Aorta (tissue), 5 donors: ENCODE measurements around the gene ZNF584. TPM values are rescaled to one million over a fixed set of nuclear protein-coding genes. Genes with fewer than 3 reads are reported as not detected.
"Not testable (repeated sequence)": the region's sequence is repeated elsewhere in the genome, so short reads cannot be mapped to it uniquely, and the experiment has no call there.

Source experiments
- ATAC-seq: fragments of 200-7000 bp; cut with Tn5 transposase; one replicate; pipeline ENCODE4 v1.9.1; 2022; ENCODE audit warnings: moderate library complexity; ENCODE audit not compliant: low FRiP score
- DNase-seq, 2 donors: peaks; one replicate each; pipeline ENCODE4 v3.0.0-alpha.2; 2020
- H3K27ac ChIP-seq, 2 donors: one replicate each; pipeline ENCODE4 v1.5.1; 2013; ENCODE audit warnings: low read length in 2 of 2, mild to moderate bottlenecking in 2 of 2, moderate library complexity in 2 of 2, control low read depth in 1 of 2, inconsistent platforms in 1 of 2, low read depth in 1 of 2
- H3K27me3 ChIP-seq, 2 donors: one replicate each; pipeline ENCODE4 v1.6.1; 2013; ENCODE audit warnings: control low read depth in 1 of 2, low read length in 1 of 2, mild to moderate bottlenecking in 1 of 2, moderate library complexity in 1 of 2; ENCODE audit not compliant: insufficient read depth in 2 of 2, control insufficient read depth in 1 of 2
- H3K36me3 ChIP-seq, 2 donors: one replicate each; pipeline ENCODE4 v1.6.1; 2013; ENCODE audit warnings: control low read depth in 1 of 2, low read length in 1 of 2, mild to moderate bottlenecking in 1 of 2; ENCODE audit not compliant: insufficient read depth in 2 of 2, control insufficient read depth in 1 of 2
- H3K4me1 ChIP-seq, 2 donors: one replicate each; pipeline ENCODE4 v1.6.1; 2013; ENCODE audit warnings: low read length in 2 of 2, control low read depth in 1 of 2, mild to moderate bottlenecking in 1 of 2, moderate library complexity in 1 of 2; ENCODE audit not compliant: insufficient read depth in 2 of 2, control insufficient read depth in 1 of 2
- H3K4me3 ChIP-seq, 2 donors: one replicate each; pipeline ENCODE4 v1.5.1; 2013; ENCODE audit warnings: low read length in 2 of 2, control low read depth in 1 of 2, mild to moderate bottlenecking in 1 of 2
- H3K9me3 ChIP-seq: one replicate; pipeline ENCODE4 v1.6.1; 2013; ENCODE audit warnings: mild to moderate bottlenecking, low read length; ENCODE audit not compliant: control insufficient read depth
- WGBS, 2 donors: extraction: QIAGEN DNeasy Blood & Tissue Kit; methylation state at CpG; one replicate each; pipeline ENCODE4 v1.1.7; 2013; 5-methylcytosine and 5-hydroxymethylcytosine counted together
- intact Hi-C, 2 donors: fragments of 100-400 bp; cut with DNase I; formaldehyde crosslinking; loops; one replicate each; pipeline versions ENCODE4 v1.14.2 to v1.15.0; 2022
- polyA plus RNA-seq, 2 donors: library from polyadenylated mRNA; stranded (reverse); fragments of 200-250 nt; gene quantifications; one replicate each; pipeline ENCODE4 v1.2.3, GENCODE V29; 2013
- total RNA-seq, 2 donors: library from RNA; stranded (reverse); fragmentation: NEBNext Ultra II Directional; extraction: Animal tissue kit (Norgen Biotek cat#: 25700); gene quantifications; one replicate each; pipeline ENCODE4 v1.2.1, GENCODE V29; 2021
- donor health status: healthy with polysubstance abuse.
- donor health status: Bipolar disorder and iron deficiency.
- donor health status: DM: no; HTN: no; CAD: no.
- donor health status: DM: no; HTN: no; CAD: no.
- donor health status: DM: yes; HTN: yes; CAD: no.

ZNF584 gene
- total and polyA plus RNA-seq, 4 donors, result 0.75 to 13.4 (median 11.0) TPM

- no peaks in the 10 kb centered on the region for H3K4me1 ChIP-seq
- WGBS, 2 donors, result 68 to 73% methylated on average over 15 of the region's 15 CpGs
- H3K4me3 ChIP-seq, result no peak overlapping the region
- H3K9me3 ChIP-seq, result no peaks in the 10 kb centered on the region
- H3K27me3 ChIP-seq, result no peaks in the 10 kb centered on the region
- no peak for DNase-seq
- no peaks in the 10 kb centered on the region for H3K36me3 ChIP-seq
- no peak for ATAC-seq
- intact Hi-C loops, result no loop called here
- H3K27ac ChIP-seq, result no peak overlapping the region
Measured at GRCh38 chr19:58372311-58373133, 35.9 kb upstream of the ZNF584 start.

GRCh38 chr19:58374200-58374599 is 34.2 kb upstream of the ZNF584 start:
- Histone ChIP-seq H3K9me3 (no peaks in the 10 kb centered on the region), H3K4me3 (no peak overlapping the region), H3K27me3 (no peaks in the 10 kb centered on the region), H3K27ac (no peak overlapping the region), H3K36me3 (no peaks in the 10 kb centered on the region), H3K4me1 (no peaks in the 10 kb centered on the region)
- intact Hi-C loops, result no loop called here
- no peak for ATAC-seq
- no peak for DNase-seq
- 87 to 88% methylated on average over 4 of the region's 4 CpGs for WGBS, 2 donors

GRCh38 chr19:58376724-58377123 is 31.7 kb upstream of the ZNF584 start:
- WGBS, 2 donors, result 76 to 77% methylated on average over 7 of the region's 7 CpGs
- H3K36me3 ChIP-seq, H3K9me3 ChIP-seq, ATAC-seq, H3K4me3 ChIP-seq, H3K4me1 ChIP-seq, intact Hi-C loops, DNase-seq, H3K27me3 ChIP-seq, H3K27ac ChIP-seq: not testable (repeated sequence)

GRCh38 chr19:58379246-58379645 is 29.2 kb upstream of the ZNF584 start:
- ATAC-seq, result no peak
- intact Hi-C loops, result no loop called here
- Histone ChIP-seq H3K4me1 (peaks cover 0 to 3% of the 10 kb centered on the region in 2 donors), H3K36me3 (no peaks in the 10 kb centered on the region), H3K4me3 (no peak overlapping the region), H3K27ac (no peak overlapping the region), H3K9me3 (no peaks in the 10 kb centered on the region), H3K27me3 (no peaks in the 10 kb centered on the region)
- no peak for DNase-seq
- WGBS, 2 donors, result 90 to 95% methylated on average over 6 of the region's 6 CpGs

GRCh38 chr19:58380037-58380661 is 28.3 kb upstream of the ZNF584 start:
- 4 to 5% methylated on average over 21 to 24 of the region's 24 CpGs for WGBS, 2 donors
- no peak for ATAC-seq
- peak overlapping the region in 1 of 2 donors; percentile 19 for H3K4me3 ChIP-seq
- H3K9me3 ChIP-seq, result no peaks in the 10 kb centered on the region
- peak overlapping the region in 1 of 2 donors; percentile 91 for H3K27ac ChIP-seq
- peaks cover 0 to 3% of the 10 kb centered on the region in 2 donors for H3K4me1 ChIP-seq
- DNase-seq, result no peak
- intact Hi-C loops, result loop anchor here in 1 of 2 donors (1.0 to 2.0 kb wide), 2 partner anchors 17 to 53 kb away; partner anchors contain the start of gene ZSCAN22
- H3K36me3 ChIP-seq, result no peaks in the 10 kb centered on the region
- H3K27me3 ChIP-seq, result no peaks in the 10 kb centered on the region

GRCh38 chr19:58380662-58381459 is 27.6 kb upstream of the ZNF584 start, which contains the start of gene ZNF837:
Gene ZNF837 (minus strand): TSS chr19:58381030. CDS start chr19:58369332, 11,698 bp downstream.
- Histone ChIP-seq H3K4me3 (peak within 1 kb of the TSS; percentile 44 to 45), H3K9me3 (no peaks in the 10 kb centered on the region), H3K27me3 (no peaks in the 10 kb centered on the region), H3K36me3 (no peaks in the 10 kb centered on the region), H3K27ac (peak within 1 kb of the TSS in 1 of 2 donors; percentile 91), H3K4me1 (peaks cover 0 to 3% of the 10 kb centered on the region in 2 donors)
- peak; percentile 98 for ATAC-seq
- peak; percentile 99 to 100 for DNase-seq
- WGBS, 2 donors, result 0% methylated on average over 78 to 83 of the region's 83 CpGs
- intact Hi-C loops, result loop anchor here in 1 of 2 donors (1.0 to 2.0 kb wide), 2 partner anchors 18 to 54 kb away; partner anchors contain the start of gene ZSCAN22

- WGBS, 2 donors, result 31 to 32% methylated on average over 26 of the region's 26 CpGs
- ATAC-seq (no peak), DNase-seq (no peak)
- no peaks in the 10 kb centered on the region for H3K9me3 ChIP-seq
- intact Hi-C loops, result loop anchor here in 1 of 2 donors (2.0 kb wide), 1 partner anchor 55 kb away; the partner anchor contains the start of gene ZSCAN22
- no peaks in the 10 kb centered on the region for H3K36me3 ChIP-seq
- no peaks in the 10 kb centered on the region for H3K27me3 ChIP-seq
- H3K27ac ChIP-seq, result peak overlapping the region in 1 of 2 donors; percentile 16
- H3K4me3 ChIP-seq, result peak overlapping the region; percentile 6 to 34
- peaks cover 0 to 3% of the 10 kb centered on the region in 2 donors for H3K4me1 ChIP-seq
Measured at GRCh38 chr19:58381460-58382212, 26.8 kb upstream of the ZNF584 start.
